ENCODE measurements around the gene TENT5A.

GRCh38 chr6:81761197-81761596, 8.7 kb upstream of the TENT5A start:
- TF ChIP-seq POLR2A (IDR thresholded peaks at IDR 0.05; ENCODE audit: low read depth, low read length): no peak
- no peak for TF ChIP-seq TAF1 (IDR thresholded peaks at IDR 0.05; ENCODE audit: low read depth, low read length)
- TF ChIP-seq POLR2AphosphoS5 (IDR thresholded peaks at IDR 0.05; ENCODE audit: low read depth, low read length): no peak
